Measurements from ENCODE around the gene FAM81A.

FAM81A gene

GRCh38 chr15:59413577-59413976, 24.4 kb upstream of the FAM81A start:
- Histone ChIP-seq H3K4me2 (ENCODE audit: low read length) (no peak overlapping the region), H3K9me3 (ENCODE audit: control insufficient read depth, low read length) (no peaks in the 10 kb centered on the region), H3K27ac (no peak overlapping the region), H2AFZ (no peak overlapping the region), H3K79me2 (no peaks in the 10 kb centered on the region), H3K9ac (no peak overlapping the region), H3K36me3 (ENCODE audit: control insufficient read depth, insufficient read depth, low read length) (no peaks in the 10 kb centered on the region), H3K4me1 (no peaks in the 10 kb centered on the region), H3K27me3 (ENCODE audit: control insufficient read depth, insufficient read depth, low read length) (no peaks in the 10 kb centered on the region), H3K4me3 (ENCODE audit: low read depth, low read length) (no peak overlapping the region)
- TF ChIP-seq, protein P1, sequence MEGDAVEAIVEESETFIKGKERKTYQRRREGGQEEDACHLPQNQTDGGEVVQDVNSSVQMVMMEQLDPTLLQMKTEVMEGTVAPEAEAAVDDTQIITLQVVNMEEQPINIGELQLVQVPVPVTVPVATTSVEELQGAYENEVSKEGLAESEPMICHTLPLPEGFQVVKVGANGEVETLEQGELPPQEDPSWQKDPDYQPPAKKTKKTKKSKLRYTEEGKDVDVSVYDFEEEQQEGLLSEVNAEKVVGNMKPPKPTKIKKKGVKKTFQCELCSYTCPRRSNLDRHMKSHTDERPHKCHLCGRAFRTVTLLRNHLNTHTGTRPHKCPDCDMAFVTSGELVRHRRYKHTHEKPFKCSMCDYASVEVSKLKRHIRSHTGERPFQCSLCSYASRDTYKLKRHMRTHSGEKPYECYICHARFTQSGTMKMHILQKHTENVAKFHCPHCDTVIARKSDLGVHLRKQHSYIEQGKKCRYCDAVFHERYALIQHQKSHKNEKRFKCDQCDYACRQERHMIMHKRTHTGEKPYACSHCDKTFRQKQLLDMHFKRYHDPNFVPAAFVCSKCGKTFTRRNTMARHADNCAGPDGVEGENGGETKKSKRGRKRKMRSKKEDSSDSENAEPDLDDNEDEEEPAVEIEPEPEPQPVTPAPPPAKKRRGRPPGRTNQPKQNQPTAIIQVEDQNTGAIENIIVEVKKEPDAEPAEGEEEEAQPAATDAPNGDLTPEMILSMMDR (IDR thresholded peaks at IDR 0.05), result no peak

- H3K4me1 ChIP-seq, result no peaks in the 10 kb centered on the region
- H3K27me3 ChIP-seq (ENCODE audit: control insufficient read depth, insufficient read depth, low read length), result no peaks in the 10 kb centered on the region
- H3K9ac ChIP-seq, result no peak overlapping the region
- TF ChIP-seq, protein P1 (IDR thresholded peaks at IDR 0.05), result no peak
- no peak overlapping the region for H3K4me2 ChIP-seq (ENCODE audit: low read length)
- H3K9me3 ChIP-seq (ENCODE audit: control insufficient read depth, low read length), result no peaks in the 10 kb centered on the region
- no peaks in the 10 kb centered on the region for H3K79me2 ChIP-seq
- H2AFZ ChIP-seq, result no peak overlapping the region
- H3K27ac ChIP-seq, result no peak overlapping the region
- no peak overlapping the region for H3K4me3 ChIP-seq (ENCODE audit: low read depth, low read length)
- H3K36me3 ChIP-seq (ENCODE audit: control insufficient read depth, insufficient read depth, low read length), result no peaks in the 10 kb centered on the region
Observed at GRCh38 chr15:59416816-59417215, 21.2 kb upstream of the FAM81A start.

GRCh38 chr15:59419170-59419569, 18.8 kb upstream of the FAM81A start:
- Histone ChIP-seq H3K9me3 (ENCODE audit: control insufficient read depth, low read length) (no peaks in the 10 kb centered on the region), H3K9ac (no peak overlapping the region), H3K4me1 (no peaks in the 10 kb centered on the region), H3K79me2 (no peaks in the 10 kb centered on the region), H3K27me3 (ENCODE audit: control insufficient read depth, insufficient read depth, low read length) (no peaks in the 10 kb centered on the region), H3K4me2 (ENCODE audit: low read length) (no peak overlapping the region), H2AFZ (no peak overlapping the region), H3K36me3 (ENCODE audit: control insufficient read depth, insufficient read depth, low read length) (no peaks in the 10 kb centered on the region), H3K27ac (no peak overlapping the region), H3K4me3 (ENCODE audit: low read depth, low read length) (no peak overlapping the region)
- TF ChIP-seq, protein P1 (IDR thresholded peaks at IDR 0.05), result no peak

GRCh38 chr15:59420108-59420507, 17.9 kb upstream of the FAM81A start:
- TF ChIP-seq, protein P1 (IDR thresholded peaks at IDR 0.05), result no peak
- no peaks in the 10 kb centered on the region for H3K4me1 ChIP-seq
- H3K9ac ChIP-seq, result no peak overlapping the region
- H3K36me3 ChIP-seq (ENCODE audit: control insufficient read depth, insufficient read depth, low read length), result no peaks in the 10 kb centered on the region
- no peak overlapping the region for H3K4me2 ChIP-seq (ENCODE audit: low read length)
- H2AFZ ChIP-seq, result no peak overlapping the region
- H3K4me3 ChIP-seq (ENCODE audit: low read depth, low read length), result no peak overlapping the region
- no peaks in the 10 kb centered on the region for H3K79me2 ChIP-seq
- H3K9me3 ChIP-seq (ENCODE audit: control insufficient read depth, low read length), result no peaks in the 10 kb centered on the region
- no peaks in the 10 kb centered on the region for H3K27me3 ChIP-seq (ENCODE audit: control insufficient read depth, insufficient read depth, low read length)
- H3K27ac ChIP-seq, result no peak overlapping the region

GRCh38 chr15:59420986-59421618, 16.9 kb upstream of the FAM81A start:
- Histone ChIP-seq H3K36me3 (ENCODE audit: control insufficient read depth, insufficient read depth, low read length) (no peaks in the 10 kb centered on the region), H3K9ac (no peak overlapping the region), H3K9me3 (ENCODE audit: control insufficient read depth, low read length) (no peaks in the 10 kb centered on the region), H3K79me2 (no peaks in the 10 kb centered on the region), H3K4me2 (ENCODE audit: low read length) (no peak overlapping the region), H3K4me3 (ENCODE audit: low read depth, low read length) (no peak overlapping the region), H3K27ac (no peak overlapping the region), H2AFZ (no peak overlapping the region), H3K27me3 (ENCODE audit: control insufficient read depth, insufficient read depth, low read length) (no peaks in the 10 kb centered on the region), H3K4me1 (no peaks in the 10 kb centered on the region)
- TF ChIP-seq, protein P1 (IDR thresholded peaks at IDR 0.05), result no peak
